HCT116 (cell line): ENCODE results near the gene AADAT. TPM values are rescaled to one million over a fixed set of nuclear protein-coding genes. Genes with fewer than 3 reads are reported as not detected.

Source experiments
- ATAC-seq: fragments of 200-7000 bp; cut with Tn5 transposase; 2 replicates; pipeline ENCODE4 v1.9.1; 2020; ENCODE audit warnings: mild to moderate bottlenecking, moderate library complexity
- BruUV-seq: library from RNA; stranded (reverse); fragments of 400-500 nt; replicated peaks from 2 replicates; lab custom pipeline; 2021; lab: Mats Ljungman, UMichigan
- CTCF ChIA-PET: fragments of 300-600 bp; sonication (Branson Sonifier 250); formaldehyde crosslinking; loops from one replicate; lab custom pipeline; 2021; ENCODE audit warnings: antibody characterized with exemption; lab: Charles Lee
- POLR2A ChIA-PET: fragments of 300-600, 350-600 bp; sonication (Branson Sonifier 250); formaldehyde crosslinking; loops from one replicate; lab custom pipeline; 2021; ENCODE audit warnings: antibody characterized with exemption; lab: Charles Lee
- RAD21 ChIA-PET, 2 experiments: fragments of 300-600 bp; sonication (Branson Sonifier 250); formaldehyde crosslinking; loops; one replicate each; lab custom pipeline; 2023; ENCODE audit warnings: low total read pairs in 2 of 2; ENCODE audit not compliant: uncharacterized antibody in 2 of 2, unreplicated experiment in 2 of 2, low non-redundant PET in 1 of 2; lab: Charles Lee
- DNase-seq: peaks from one replicate; pipeline ENCODE4 v3.0.0-alpha.2; 2010; ENCODE audit warnings: low read depth, low spot score
- H2AFZ ChIP-seq: fragments of 200-600 bp; shearing (Covaris generic), sonication (generic); 2 replicates; pipeline ENCODE4 v1.6.1; 2017; ENCODE audit warnings: low read depth, mixed run types, mixed read lengths, antibody characterized with exemption, low read length; ENCODE audit not compliant: poor library complexity, severe bottlenecking
- H3K27ac ChIP-seq: 2 replicates; pipeline ENCODE4 v1.5.1; 2012; ENCODE audit warnings: low read depth, low read length
- H3K27me3 ChIP-seq: fragments of 200-600 bp; sonication (generic); 2 replicates; pipeline ENCODE4 v1.6.1; 2016; ENCODE audit warnings: mixed run types, low read length, mixed read lengths; ENCODE audit not compliant: insufficient read depth
- H3K36me3 ChIP-seq, 2 experiments: fragments of 200-500 bp in 1 of 2; fragments of 200-600 bp in 1 of 2; sonication (Bioruptor generic) in 1 of 2; sonication (generic) in 1 of 2; 2 replicates each; pipeline versions ENCODE4 v1.5.1 to v1.6.1; 2014 to 2016; ENCODE audit warnings: low read length in 2 of 2, inconsistent platforms in 1 of 2, mixed read lengths in 1 of 2, mixed run types in 1 of 2; ENCODE audit not compliant: insufficient read depth in 2 of 2, control insufficient read depth in 1 of 2
- H3K4me1 ChIP-seq, 2 experiments: fragments of 200-600 bp in 1 of 2; sonication (generic) in 1 of 2; 2 replicates each; pipeline versions ENCODE4 v1.5.1 to v1.6.1; 2012 to 2017; ENCODE audit warnings: low read length in 2 of 2, inconsistent platforms in 1 of 2, mild to moderate bottlenecking in 1 of 2, mixed read lengths in 1 of 2, mixed run types in 1 of 2, moderate library complexity in 1 of 2; ENCODE audit not compliant: insufficient read depth in 2 of 2, control insufficient read depth in 1 of 2
- H3K4me2 ChIP-seq: fragments of 200-600 bp; sonication (generic); 2 replicates; pipeline ENCODE4 v1.6.1; 2017; ENCODE audit warnings: mixed run types, low read length, mixed read lengths
- H3K4me3 ChIP-seq, 2 experiments: fragments of 200-600 bp in 1 of 2; sonication (generic) in 1 of 2; replicated peaks in 1 of 2; 2 replicates each; pipeline ENCODE4 v1.5.1; 2011 to 2016; ENCODE audit warnings: low read length in 2 of 2, control low read depth in 1 of 2, low read depth in 1 of 2, mild to moderate bottlenecking in 1 of 2, mixed read lengths in 1 of 2, mixed run types in 1 of 2
- H3K79me2 ChIP-seq: fragments of 200-600 bp; sonication (generic); 2 replicates; pipeline ENCODE4 v1.6.1; 2017; ENCODE audit warnings: mild to moderate bottlenecking, mixed run types, low read length, moderate library complexity, mixed read lengths; ENCODE audit not compliant: insufficient read depth
- H3K9ac ChIP-seq: fragments of 200-600 bp; sonication (generic); 2 replicates; pipeline ENCODE4 v1.6.1; 2016; ENCODE audit warnings: low read length, mixed read lengths
- H3K9me2 ChIP-seq: fragments of 200-600 bp; sonication (generic), shearing (Covaris generic); 2 replicates; pipeline ENCODE4 v1.6.1; 2017; ENCODE audit warnings: mixed run types, mild to moderate bottlenecking, moderate library complexity; ENCODE audit not compliant: insufficient read depth
- H3K9me3 ChIP-seq, 2 experiments: fragments of 200-500 bp in 1 of 2; fragments of 200-600 bp in 1 of 2; sonication (Bioruptor generic) in 1 of 2; sonication (generic) in 1 of 2; 2 replicates each; pipeline ENCODE4 v1.6.1; 2014 to 2017; ENCODE audit warnings: low read length in 2 of 2, mixed read lengths in 2 of 2, inconsistent platforms in 1 of 2, low read depth in 1 of 2, mild to moderate bottlenecking in 1 of 2, mixed run types in 1 of 2, moderate library complexity in 1 of 2; ENCODE audit not compliant: control insufficient read depth in 1 of 2, insufficient read depth in 1 of 2
- H4K20me1 ChIP-seq: fragments of 200-600 bp; sonication (generic), shearing (Covaris generic); 2 replicates; pipeline ENCODE4 v1.6.1; 2017; ENCODE audit warnings: mixed run types, mild to moderate bottlenecking, moderate library complexity; ENCODE audit not compliant: insufficient read depth
- CEBPB ChIP-seq: IDR thresholded peaks from 2 replicates; pipeline ENCODE4 v1.6.1; 2012; ENCODE audit warnings: low read depth
- ELF1 ChIP-seq: IDR thresholded peaks from 2 replicates; pipeline ENCODE4 v1.6.1; 2012; ENCODE audit warnings: low read depth, borderline replicate concordance
- EZH2 ChIP-seq: fragments of 200-600 bp; sonication (generic); IDR thresholded peaks from 2 replicates; pipeline ENCODE4 v1.6.1; 2017; ENCODE audit warnings: antibody characterized with exemption, mixed run types
- FOSL1 ChIP-seq: IDR thresholded peaks from 2 replicates; pipeline ENCODE4 v1.6.1; 2012; ENCODE audit warnings: low read depth
- MAX ChIP-seq: IDR thresholded peaks from 2 replicates; pipeline ENCODE4 v1.6.1; 2012
- POLR2AphosphoS5 ChIP-seq: IDR thresholded peaks from 2 replicates; pipeline ENCODE4 v1.6.1; 2011; ENCODE audit warnings: mild to moderate bottlenecking, low read depth, low read length, moderate library complexity
- RAD21 ChIP-seq: IDR thresholded peaks from 2 replicates; pipeline ENCODE4 v1.6.1; 2012; ENCODE audit warnings: low read depth, mild to moderate bottlenecking
- SP1 ChIP-seq: IDR thresholded peaks from 2 replicates; pipeline ENCODE4 v1.6.1; 2012; ENCODE audit warnings: low read depth
- ZFX ChIP-seq: fragments of 450-650 bp; IDR thresholded peaks from 2 replicates; pipeline ENCODE4 v1.6.1; 2017
- ZNF274 ChIP-seq: fragments of 200-500 bp; sonication (Bioruptor generic); IDR thresholded peaks from 2 replicates; pipeline ENCODE4 v1.6.1; 2014; ENCODE audit warnings: mild to moderate bottlenecking, low read depth, low read length, inconsistent platforms
- intact Hi-C: fragments of 100-400 bp; cut with micrococcal nuclease; formaldehyde crosslinking; loops from 2 replicates; pipeline ENCODE4 v1.10.0; 2022
- total RNA-seq: library from RNA; stranded (reverse); gene quantifications from one replicate; pipeline ENCODE4 v1.2.1, GENCODE V29; 2021; ENCODE audit not compliant: unreplicated experiment
- TF ChIP-seq, protein P1 (sequence below), 3 experiments: fragments of 200-600 bp in 1 of 3; sonication (generic) in 1 of 3; IDR thresholded peaks in 2 of 3; conservative IDR thresholded peaks in 1 of 3; 2 replicates each; pipeline ENCODE4 v1.5.1; 2012 to 2017; ENCODE audit warnings: low read depth in 2 of 3, low read length in 2 of 3, antibody characterized with exemption in 1 of 3, borderline replicate concordance in 1 of 3, control low read depth in 1 of 3, mild to moderate bottlenecking in 1 of 3, mixed read lengths in 1 of 3, mixed run types in 1 of 3, moderate library complexity in 1 of 3; ENCODE audit not compliant: insufficient read depth in 1 of 3
- TF ChIP-seq, protein P2 (sequence below): IDR thresholded peaks from 2 replicates; pipeline ENCODE4 v1.6.1; 2012; ENCODE audit warnings: low read depth
- TF ChIP-seq, protein P3 (sequence below): IDR thresholded peaks from 2 replicates; pipeline ENCODE4 v1.6.1; 2011; ENCODE audit warnings: mild to moderate bottlenecking, low read length, moderate library complexity; ENCODE audit not compliant: insufficient replicate concordance; ENCODE audit errors: extremely low read depth

AADAT gene
- total RNA-seq, 1 experiment from 2014 or later, result 15.4 TPM

- TF ChIP-seq, protein P1, sequence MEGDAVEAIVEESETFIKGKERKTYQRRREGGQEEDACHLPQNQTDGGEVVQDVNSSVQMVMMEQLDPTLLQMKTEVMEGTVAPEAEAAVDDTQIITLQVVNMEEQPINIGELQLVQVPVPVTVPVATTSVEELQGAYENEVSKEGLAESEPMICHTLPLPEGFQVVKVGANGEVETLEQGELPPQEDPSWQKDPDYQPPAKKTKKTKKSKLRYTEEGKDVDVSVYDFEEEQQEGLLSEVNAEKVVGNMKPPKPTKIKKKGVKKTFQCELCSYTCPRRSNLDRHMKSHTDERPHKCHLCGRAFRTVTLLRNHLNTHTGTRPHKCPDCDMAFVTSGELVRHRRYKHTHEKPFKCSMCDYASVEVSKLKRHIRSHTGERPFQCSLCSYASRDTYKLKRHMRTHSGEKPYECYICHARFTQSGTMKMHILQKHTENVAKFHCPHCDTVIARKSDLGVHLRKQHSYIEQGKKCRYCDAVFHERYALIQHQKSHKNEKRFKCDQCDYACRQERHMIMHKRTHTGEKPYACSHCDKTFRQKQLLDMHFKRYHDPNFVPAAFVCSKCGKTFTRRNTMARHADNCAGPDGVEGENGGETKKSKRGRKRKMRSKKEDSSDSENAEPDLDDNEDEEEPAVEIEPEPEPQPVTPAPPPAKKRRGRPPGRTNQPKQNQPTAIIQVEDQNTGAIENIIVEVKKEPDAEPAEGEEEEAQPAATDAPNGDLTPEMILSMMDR (IDR thresholded peaks at IDR 0.05 in 2 of 3, conservative IDR thresholded peaks at IDR 0.05 in 1 of 3; ENCODE audit: borderline replicate concordance in 1 of 3, insufficient read depth in 1 of 3, low read depth in 2 of 3, low read length in 2 of 3), result no peak
- TF ChIP-seq POLR2AphosphoS5 (no peak), ZNF274 (no peak)
Measured at GRCh38 chr4:170038232-170038631, 51.5 kb downstream of the AADAT start (continued).

DNA sequence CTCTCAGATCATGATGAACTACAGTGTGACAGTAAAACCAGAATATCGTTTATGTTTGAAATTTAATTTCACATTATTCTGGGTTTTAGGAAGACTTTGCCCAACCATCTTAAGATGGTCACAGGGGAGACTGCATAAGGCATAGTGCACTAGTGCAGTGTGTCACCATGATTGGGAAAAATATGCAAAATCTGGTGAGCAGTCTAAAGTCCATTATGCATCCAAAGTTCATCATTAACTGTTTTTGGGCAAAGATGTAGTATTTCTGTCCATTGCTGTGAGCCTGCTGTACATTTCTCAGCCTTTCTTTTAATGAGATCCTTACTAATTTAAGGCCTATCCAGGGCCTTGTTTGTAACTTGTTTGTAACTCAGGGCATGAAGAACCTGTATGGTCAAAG is 52.3 kb downstream of the AADAT start:
- Histone ChIP-seq H4K20me1 (no peaks in the 10 kb centered on the region), H3K79me2 (no peaks in the 10 kb centered on the region), H3K4me3 (no peak overlapping the region), H3K4me1 (no peaks in the 10 kb centered on the region), H3K9me3 (no peaks in the 10 kb centered on the region), H3K27ac (no peak overlapping the region), H3K9me2 (no peaks in the 10 kb centered on the region), H3K27me3 (no peaks in the 10 kb centered on the region), H3K4me2 (no peak overlapping the region), H3K9ac (no peak overlapping the region), H2AFZ (no peak overlapping the region), H3K36me3 (no peaks in the 10 kb centered on the region)
- RAD21 ChIA-PET, result interaction anchor here in 1 of 2 experiments (0.5 kb wide), 1 partner anchor 10 kb away, joined by 4 read pairs; no protein-coding TSS in a partner anchor
- intact Hi-C loops, result no loop called here
- POLR2A ChIA-PET, result no interaction called here
- ATAC-seq (no peak), DNase-seq (no peak)
- CTCF ChIA-PET, result no interaction called here
- BruUV-seq, result no TSS peak
- TF ChIP-seq RAD21, result no peak
- no peak for TF ChIP-seq ZFX
- no peak for TF ChIP-seq ELF1
- no peak for TF ChIP-seq EZH2
- TF ChIP-seq, protein P2, sequence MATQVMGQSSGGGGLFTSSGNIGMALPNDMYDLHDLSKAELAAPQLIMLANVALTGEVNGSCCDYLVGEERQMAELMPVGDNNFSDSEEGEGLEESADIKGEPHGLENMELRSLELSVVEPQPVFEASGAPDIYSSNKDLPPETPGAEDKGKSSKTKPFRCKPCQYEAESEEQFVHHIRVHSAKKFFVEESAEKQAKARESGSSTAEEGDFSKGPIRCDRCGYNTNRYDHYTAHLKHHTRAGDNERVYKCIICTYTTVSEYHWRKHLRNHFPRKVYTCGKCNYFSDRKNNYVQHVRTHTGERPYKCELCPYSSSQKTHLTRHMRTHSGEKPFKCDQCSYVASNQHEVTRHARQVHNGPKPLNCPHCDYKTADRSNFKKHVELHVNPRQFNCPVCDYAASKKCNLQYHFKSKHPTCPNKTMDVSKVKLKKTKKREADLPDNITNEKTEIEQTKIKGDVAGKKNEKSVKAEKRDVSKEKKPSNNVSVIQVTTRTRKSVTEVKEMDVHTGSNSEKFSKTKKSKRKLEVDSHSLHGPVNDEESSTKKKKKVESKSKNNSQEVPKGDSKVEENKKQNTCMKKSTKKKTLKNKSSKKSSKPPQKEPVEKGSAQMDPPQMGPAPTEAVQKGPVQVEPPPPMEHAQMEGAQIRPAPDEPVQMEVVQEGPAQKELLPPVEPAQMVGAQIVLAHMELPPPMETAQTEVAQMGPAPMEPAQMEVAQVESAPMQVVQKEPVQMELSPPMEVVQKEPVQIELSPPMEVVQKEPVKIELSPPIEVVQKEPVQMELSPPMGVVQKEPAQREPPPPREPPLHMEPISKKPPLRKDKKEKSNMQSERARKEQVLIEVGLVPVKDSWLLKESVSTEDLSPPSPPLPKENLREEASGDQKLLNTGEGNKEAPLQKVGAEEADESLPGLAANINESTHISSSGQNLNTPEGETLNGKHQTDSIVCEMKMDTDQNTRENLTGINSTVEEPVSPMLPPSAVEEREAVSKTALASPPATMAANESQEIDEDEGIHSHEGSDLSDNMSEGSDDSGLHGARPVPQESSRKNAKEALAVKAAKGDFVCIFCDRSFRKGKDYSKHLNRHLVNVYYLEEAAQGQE, result no peak
- no peak for TF ChIP-seq MAX
- no peak for TF ChIP-seq SP1
- TF ChIP-seq CEBPB, result no peak
- TF ChIP-seq, protein P3, sequence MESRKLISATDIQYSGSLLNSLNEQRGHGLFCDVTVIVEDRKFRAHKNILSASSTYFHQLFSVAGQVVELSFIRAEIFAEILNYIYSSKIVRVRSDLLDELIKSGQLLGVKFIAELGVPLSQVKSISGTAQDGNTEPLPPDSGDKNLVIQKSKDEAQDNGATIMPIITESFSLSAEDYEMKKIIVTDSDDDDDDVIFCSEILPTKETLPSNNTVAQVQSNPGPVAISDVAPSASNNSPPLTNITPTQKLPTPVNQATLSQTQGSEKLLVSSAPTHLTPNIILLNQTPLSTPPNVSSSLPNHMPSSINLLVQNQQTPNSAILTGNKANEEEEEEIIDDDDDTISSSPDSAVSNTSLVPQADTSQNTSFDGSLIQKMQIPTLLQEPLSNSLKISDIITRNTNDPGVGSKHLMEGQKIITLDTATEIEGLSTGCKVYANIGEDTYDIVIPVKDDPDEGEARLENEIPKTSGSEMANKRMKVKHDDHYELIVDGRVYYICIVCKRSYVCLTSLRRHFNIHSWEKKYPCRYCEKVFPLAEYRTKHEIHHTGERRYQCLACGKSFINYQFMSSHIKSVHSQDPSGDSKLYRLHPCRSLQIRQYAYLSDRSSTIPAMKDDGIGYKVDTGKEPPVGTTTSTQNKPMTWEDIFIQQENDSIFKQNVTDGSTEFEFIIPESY, result no peak
- TF ChIP-seq FOSL1, result no peak
